OCI-LY1 (cell line): ENCODE measurements around the gene CFAP46.

ENCODE experiments used
- H2AFZ ChIP-seq: fragments of 200-600 bp; sonication (generic), shearing (Covaris generic); 2 replicates; pipeline ENCODE4 v1.6.0; 2014; ENCODE audit warnings: antibody characterized with exemption, mild to moderate bottlenecking, low read length
- H3F3A ChIP-seq: fragments of 200-600 bp; sonication (generic), shearing (Covaris generic); 2 replicates; pipeline ENCODE4 v1.6.0; 2014; ENCODE audit warnings: mild to moderate bottlenecking, antibody characterized with exemption, low read length, moderate library complexity; ENCODE audit not compliant: insufficient read depth
- H3K27ac ChIP-seq: fragments of 200-600 bp; sonication (generic); 2 replicates; pipeline ENCODE4 v1.5.1; 2014; ENCODE audit warnings: low read length, mixed run types, mild to moderate bottlenecking, low read depth; ENCODE audit not compliant: poor library complexity, severe bottlenecking
- H3K27me3 ChIP-seq: fragments of 200-600 bp; sonication (generic); 2 replicates; pipeline ENCODE4 v1.6.0; 2014; ENCODE audit warnings: antibody characterized with exemption, mild to moderate bottlenecking, low read length, moderate library complexity; ENCODE audit not compliant: insufficient read depth
- H3K36me3 ChIP-seq: fragments of 200-600 bp; sonication (generic); 2 replicates; pipeline ENCODE4 v1.6.1; 2014; ENCODE audit warnings: mild to moderate bottlenecking, antibody characterized with exemption, low read length, moderate library complexity, mixed read lengths; ENCODE audit not compliant: insufficient read depth
- H3K4me1 ChIP-seq: fragments of 200-600 bp; sonication (generic); 2 replicates; pipeline ENCODE4 v1.5.1; 2014; ENCODE audit warnings: mild to moderate bottlenecking, low read length, moderate library complexity; ENCODE audit not compliant: insufficient read depth, severe bottlenecking
- H3K4me2 ChIP-seq: fragments of 200-600 bp; sonication (generic), shearing (Covaris generic); 2 replicates; pipeline ENCODE4 v1.6.1; 2014; ENCODE audit warnings: low read length
- H3K4me3 ChIP-seq: fragments of 200-600 bp; sonication (generic); 2 replicates; pipeline ENCODE4 v1.5.1; 2014; ENCODE audit warnings: low read length, low read depth, mild to moderate bottlenecking, mixed read lengths; ENCODE audit not compliant: poor library complexity, severe bottlenecking
- H3K79me2 ChIP-seq: fragments of 200-600 bp; shearing (Covaris generic); 2 replicates; pipeline ENCODE4 v1.6.1; 2016; ENCODE audit warnings: mixed run types, low read length, mixed read lengths; ENCODE audit not compliant: insufficient read depth
- H3K9ac ChIP-seq: fragments of 200-600 bp; sonication (generic), shearing (Covaris generic); 2 replicates; pipeline ENCODE4 v1.6.1; 2014; ENCODE audit warnings: mild to moderate bottlenecking, low read length, mixed read lengths
- H3K9me2 ChIP-seq: fragments of 200-600 bp; sonication (generic), shearing (Covaris generic); 2 replicates; pipeline ENCODE4 v1.6.1; 2014; ENCODE audit warnings: low read depth, mild to moderate bottlenecking, low read length, mixed read lengths
- H3K9me3 ChIP-seq: fragments of 200-600 bp; shearing (Covaris generic); 2 replicates; pipeline ENCODE4 v1.6.1; 2014; ENCODE audit warnings: low read length, mixed read lengths
- H4K20me1 ChIP-seq: fragments of 200-600 bp; sonication (generic), shearing (Covaris generic); 2 replicates; pipeline ENCODE4 v1.6.0; 2016; ENCODE audit warnings: mild to moderate bottlenecking, low read length; ENCODE audit not compliant: insufficient read depth
- CTCF ChIP-seq: fragments of 200-600 bp; sonication (generic), shearing (Covaris generic); IDR thresholded peaks from 2 replicates; pipeline ENCODE4 v1.5.1; 2017; ENCODE audit warnings: mild to moderate bottlenecking, antibody characterized with exemption, low read length, moderate library complexity, mixed read lengths
- EZH2 ChIP-seq: fragments of 200-600 bp; sonication (generic), shearing (Covaris generic); IDR thresholded peaks from 2 replicates; pipeline ENCODE4 v1.8.0; 2017; ENCODE audit warnings: borderline replicate concordance, mixed run types, mild to moderate bottlenecking, antibody characterized with exemption, low read length, moderate library complexity, mixed read lengths

CFAP46 gene

GRCh38 chr10:132907821-132908620 lies 34.3 kb downstream of the CFAP46 start:
- H3K9me3 ChIP-seq, result no peaks in the 10 kb centered on the region
- no peaks in the 10 kb centered on the region for H3K4me1 ChIP-seq
- H3K27ac ChIP-seq, result no peak overlapping the region
- no peak overlapping the region for H3K4me2 ChIP-seq
- no peak overlapping the region for H2AFZ ChIP-seq
- H3K27me3 ChIP-seq, result no peaks in the 10 kb centered on the region
- no peaks in the 10 kb centered on the region for H3K79me2 ChIP-seq
- H3K4me3 ChIP-seq, result no peak overlapping the region
- H3F3A ChIP-seq, result no peaks in the 10 kb centered on the region
- H3K9me2 ChIP-seq, result no peaks in the 10 kb centered on the region
- no peak overlapping the region for H3K9ac ChIP-seq
- no peaks in the 10 kb centered on the region for H3K36me3 ChIP-seq
- no peaks in the 10 kb centered on the region for H4K20me1 ChIP-seq
- TF ChIP-seq CTCF (no peak), EZH2 (no peak)

- H3K4me1 ChIP-seq, result no peaks in the 10 kb centered on the region
Measured at GRCh38 chr10:132906836-132907235, 35.5 kb downstream of the CFAP46 start.

GRCh38 chr10:132906106-132906505 lies 36.3 kb downstream of the CFAP46 start:
- Histone ChIP-seq H4K20me1 (no peaks in the 10 kb centered on the region), H3K4me2 (no peak overlapping the region), H3K36me3 (no peaks in the 10 kb centered on the region), H3K79me2 (no peaks in the 10 kb centered on the region), H3K9ac (no peak overlapping the region), H3K9me2 (no peaks in the 10 kb centered on the region), H3K27ac (no peak overlapping the region), H3K4me1 (no peaks in the 10 kb centered on the region), H2AFZ (no peak overlapping the region), H3K27me3 (no peaks in the 10 kb centered on the region), H3K9me3 (no peaks in the 10 kb centered on the region), H3F3A (no peaks in the 10 kb centered on the region), H3K4me3 (no peak overlapping the region)
- TF ChIP-seq CTCF (no peak), EZH2 (no peak)

More at GRCh38 chr10:132906836-132907235, 35.5 kb downstream of the CFAP46 start:
- Histone ChIP-seq H3K4me3 (no peak overlapping the region), H3K79me2 (no peaks in the 10 kb centered on the region), H3K36me3 (no peaks in the 10 kb centered on the region), H4K20me1 (no peaks in the 10 kb centered on the region), H3K9me2 (no peaks in the 10 kb centered on the region), H3K4me2 (no peak overlapping the region), H3F3A (no peaks in the 10 kb centered on the region), H3K27ac (no peak overlapping the region), H3K9ac (no peak overlapping the region), H3K9me3 (no peaks in the 10 kb centered on the region), H2AFZ (no peak overlapping the region), H3K27me3 (no peaks in the 10 kb centered on the region)
- no peak for TF ChIP-seq CTCF
- no peak for TF ChIP-seq EZH2
